Superior temporal gyrus (tissue), 1 donor: ENCODE results near the gene BET1.
"Not testable (repeated sequence)": the region's sequence is repeated elsewhere in the genome, so short reads cannot be mapped to it uniquely, and the experiment has no call there.

Experiments used
- DNase-seq: peaks from one replicate; pipeline ENCODE4 v3.0.0-alpha.2; 2016; ENCODE audit errors: extremely low spot score

The BET1 gene, protein sequence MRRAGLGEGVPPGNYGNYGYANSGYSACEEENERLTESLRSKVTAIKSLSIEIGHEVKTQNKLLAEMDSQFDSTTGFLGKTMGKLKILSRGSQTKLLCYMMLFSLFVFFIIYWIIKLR

DNA sequence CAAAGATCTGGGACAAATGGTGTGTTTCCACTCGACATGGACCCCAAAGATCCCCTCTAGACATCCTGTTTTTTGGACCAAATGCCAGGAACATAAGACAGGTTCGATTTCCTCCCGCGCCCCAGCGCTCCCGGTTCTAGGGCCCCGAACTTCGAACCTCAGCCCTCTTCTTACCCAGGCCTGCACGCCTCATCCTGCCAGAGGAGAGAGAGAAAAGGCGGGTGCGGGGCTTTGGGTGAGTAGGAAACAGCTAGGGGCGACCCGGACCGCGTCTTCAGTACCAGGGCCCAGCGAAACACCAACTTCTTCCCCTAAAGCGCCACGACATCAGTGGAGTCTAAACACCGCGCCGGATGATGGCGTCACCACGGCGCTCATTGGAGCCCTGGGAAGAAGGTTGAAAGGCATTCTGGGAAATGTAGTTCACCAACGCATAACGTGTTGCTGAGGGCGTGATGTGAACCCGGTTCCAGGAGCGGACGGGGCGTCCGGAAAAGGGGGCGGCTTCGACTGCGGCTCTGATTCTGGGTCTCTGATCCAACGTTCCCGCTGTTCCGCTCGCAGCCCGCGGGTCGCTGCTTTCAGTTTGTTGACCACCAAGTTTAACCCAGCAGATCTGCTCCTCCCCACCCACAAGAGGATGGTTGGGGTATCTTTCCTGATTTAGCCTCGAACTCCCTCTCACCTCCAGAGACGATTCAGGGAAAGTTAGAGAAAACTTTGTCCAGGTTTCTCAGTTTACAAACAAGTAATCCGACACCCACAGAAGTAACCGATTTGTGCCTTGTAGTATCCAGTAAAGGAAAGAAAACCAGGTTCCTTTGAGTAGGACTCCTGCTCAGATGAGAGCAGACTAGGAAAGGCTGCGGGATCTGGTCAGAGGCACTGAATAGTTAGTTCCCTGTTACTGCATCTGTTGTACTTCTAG is at the start of gene BET1:
TSS of gene BET1 (minus strand) at position 332 of the 928 bp plus-strand sequence. CDS start at position 193, 139 bp downstream.
- peak; percentile 100 for DNase-seq

DNA sequence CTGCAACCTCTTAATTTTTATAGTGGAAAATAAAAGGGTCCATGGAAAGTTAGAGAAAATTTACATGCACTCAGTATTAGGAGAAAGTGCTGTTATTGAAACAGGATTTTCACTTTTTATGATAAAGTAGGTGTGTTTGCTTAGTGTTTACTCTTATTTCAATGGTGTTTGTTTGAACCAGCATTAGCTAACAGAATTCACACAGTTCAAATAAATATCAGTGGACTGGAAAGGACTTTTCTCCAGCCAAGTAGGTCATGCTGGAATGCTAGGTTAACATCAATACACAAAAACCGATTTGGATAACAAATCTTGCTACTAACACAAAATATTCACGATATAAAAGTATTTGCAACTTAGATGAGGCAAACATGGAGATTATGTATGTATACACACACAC is 49.4 kb upstream of the BET1 start:
- no peak for DNase-seq

DNA sequence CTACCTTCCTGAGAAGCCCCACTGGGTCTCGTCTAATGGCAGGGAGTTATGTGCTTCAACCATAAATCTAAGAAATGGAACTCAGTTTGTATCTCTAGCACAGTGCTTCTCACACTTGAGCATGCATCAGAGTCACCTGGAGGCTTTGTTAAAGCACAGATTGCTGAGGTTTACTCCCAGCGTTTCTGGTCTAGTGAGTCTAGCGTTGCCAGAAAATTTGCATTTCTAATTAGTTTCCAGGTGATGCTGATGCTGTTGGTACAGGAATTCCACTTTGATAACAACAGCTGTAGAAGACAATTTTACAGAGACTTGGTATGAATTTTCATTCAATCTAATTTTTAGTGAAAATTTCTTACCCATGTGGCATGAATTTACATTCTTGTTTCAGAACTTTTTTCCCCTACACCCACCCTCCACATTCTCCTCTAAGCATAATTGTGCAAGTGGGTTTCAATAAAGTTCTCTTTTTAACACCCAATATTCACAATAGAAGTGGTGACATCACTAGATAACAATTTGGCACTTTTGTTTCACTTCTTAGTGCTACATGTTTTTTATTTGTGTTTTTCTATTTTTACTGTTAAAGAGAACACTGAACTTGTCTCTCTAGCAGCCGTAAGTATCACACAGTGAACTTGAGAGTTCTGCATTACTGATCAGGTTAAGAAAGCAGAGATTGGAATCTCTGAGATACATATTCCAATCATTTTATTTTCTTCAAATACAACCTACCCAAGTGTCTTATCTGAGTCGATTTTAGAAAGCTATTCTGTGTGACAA is 48.4 kb upstream of the BET1 start:
- no peak for DNase-seq

DNA sequence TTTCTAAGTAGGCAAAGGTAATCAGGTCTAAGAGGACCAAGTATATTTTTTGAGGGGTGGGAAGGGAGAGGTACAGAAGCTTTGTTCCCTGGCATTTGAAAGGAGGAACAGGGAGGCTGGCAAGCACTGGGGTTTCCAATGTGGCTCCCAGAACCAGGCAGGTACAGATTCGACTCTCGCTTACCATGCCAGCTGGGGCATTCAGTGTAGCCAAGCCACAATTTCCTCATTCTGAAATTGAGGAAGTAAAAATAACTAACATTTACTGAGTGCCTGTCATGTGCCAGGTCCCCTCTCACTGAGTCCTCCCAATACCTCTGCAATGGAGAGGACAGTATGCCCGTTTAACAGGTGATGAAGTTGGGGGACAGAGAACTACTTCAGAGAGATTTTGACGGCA is 45.9 kb upstream of the BET1 start:
- no peak for DNase-seq

DNA sequence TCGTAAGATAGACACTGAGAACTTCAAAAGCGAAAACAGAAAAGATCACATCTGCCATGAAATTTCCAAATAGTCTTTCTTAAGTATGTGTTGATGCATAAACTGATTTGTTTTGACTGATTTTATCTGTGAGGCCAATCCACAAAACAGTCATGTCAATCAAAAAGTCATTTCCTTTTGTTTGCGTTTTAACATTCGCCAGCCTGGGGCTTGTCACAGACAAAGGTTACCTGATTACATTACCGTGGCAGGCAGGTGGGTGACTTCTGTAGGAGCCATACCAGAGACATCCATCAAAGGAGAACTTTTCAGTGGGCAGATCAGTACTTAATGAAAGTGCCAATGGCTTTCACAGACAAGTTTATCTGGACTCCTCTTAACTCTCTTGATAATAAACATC is 45.5 kb upstream of the BET1 start:
- no peak for DNase-seq

DNA sequence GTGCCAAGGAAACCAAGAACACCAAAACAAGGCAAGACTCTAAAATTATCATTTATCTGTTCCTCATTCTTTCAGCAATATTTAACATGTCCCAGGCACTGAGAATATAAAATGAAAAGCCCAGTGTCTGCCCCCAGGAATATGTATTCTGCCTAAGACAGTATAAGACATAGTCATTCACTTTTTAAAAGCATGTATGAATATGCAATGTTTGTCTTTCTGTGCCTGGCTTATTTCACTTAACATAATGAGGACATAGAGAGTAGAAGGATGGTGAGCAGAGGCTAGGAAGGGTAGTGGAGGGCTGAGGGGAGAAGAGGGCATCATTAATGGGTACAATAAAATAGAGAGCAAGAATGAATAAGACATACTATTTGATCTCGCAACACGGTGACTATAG is 44.6 kb upstream of the BET1 start:
- DNase-seq, result no peak

DNA sequence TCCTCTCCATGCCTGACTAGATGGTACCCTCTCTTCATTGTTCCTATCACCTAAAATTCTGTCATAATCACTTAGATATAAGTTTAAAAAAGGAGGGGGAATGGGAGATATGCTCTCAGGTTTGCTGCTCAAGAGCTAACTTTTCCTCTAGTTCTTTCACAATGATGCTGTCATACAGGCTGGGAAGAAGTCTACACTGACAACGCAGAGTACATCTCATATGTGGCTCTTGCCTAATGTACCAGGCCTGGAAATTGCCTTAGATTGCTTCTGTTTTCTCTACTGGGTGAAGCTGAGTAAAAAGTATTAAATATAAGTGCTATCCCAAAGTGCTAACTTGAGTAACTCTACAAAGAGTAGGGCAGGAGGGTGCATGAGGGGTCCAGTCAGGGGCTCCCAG is 43.8 kb upstream of the BET1 start:
- no peak for DNase-seq

DNA sequence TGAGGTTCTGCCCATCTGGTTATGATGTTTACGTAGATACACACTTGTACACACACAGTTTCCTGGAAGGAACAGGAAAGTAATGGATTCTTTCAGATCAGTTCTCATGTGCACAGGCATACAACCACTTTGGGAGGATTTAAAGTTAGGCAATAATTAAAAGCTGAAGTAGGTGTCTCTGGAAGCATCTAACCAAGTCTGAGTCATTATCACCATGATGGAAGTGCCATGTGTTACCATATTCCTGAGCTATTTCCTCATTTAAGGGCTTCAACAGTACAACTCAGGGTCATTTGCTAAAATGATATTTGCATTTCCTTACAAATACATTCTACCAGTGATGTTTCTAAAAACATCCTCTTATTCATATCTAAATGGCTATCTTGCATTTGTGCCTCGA is 41.4 kb upstream of the BET1 start:
- no peak for DNase-seq

DNA sequence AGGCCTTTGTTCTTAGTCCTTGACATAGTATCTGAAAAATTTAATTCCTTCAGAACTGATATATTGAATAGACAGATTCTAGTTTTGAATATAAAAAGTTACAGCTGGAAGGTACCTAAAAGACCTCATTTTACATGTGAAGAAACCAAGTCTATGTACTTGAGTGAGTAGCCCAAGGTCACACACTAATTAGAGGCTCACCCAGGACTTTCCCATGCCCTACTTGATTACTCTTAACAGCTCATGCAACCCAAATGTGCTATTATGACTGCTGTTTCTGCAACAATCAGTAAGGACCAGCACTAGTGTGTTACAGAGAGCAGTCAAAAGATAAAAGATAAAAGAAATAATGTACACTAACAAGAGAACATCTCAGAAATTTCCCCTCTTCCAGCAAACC is 40.7 kb upstream of the BET1 start:
- DNase-seq, result no peak

DNA sequence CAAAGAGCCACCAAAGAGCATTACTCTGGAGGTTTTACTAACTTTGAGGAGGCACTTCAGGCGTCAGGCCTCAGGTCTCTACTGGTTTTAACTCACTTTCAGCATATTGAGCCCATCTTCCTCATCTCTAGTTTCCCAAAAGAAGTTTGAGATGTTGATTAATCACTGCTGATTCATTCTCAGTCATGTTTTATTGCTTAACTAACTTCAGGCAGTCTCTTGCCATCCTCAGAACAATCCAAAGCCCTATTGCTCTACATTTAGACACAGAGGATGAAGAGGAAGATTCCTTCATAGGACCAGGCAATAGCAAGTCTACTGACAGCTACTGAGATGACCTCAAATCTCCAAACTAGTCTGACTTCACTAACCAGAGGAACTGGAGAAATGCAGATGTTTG is 39.1 kb upstream of the BET1 start:
- no peak for DNase-seq

DNA sequence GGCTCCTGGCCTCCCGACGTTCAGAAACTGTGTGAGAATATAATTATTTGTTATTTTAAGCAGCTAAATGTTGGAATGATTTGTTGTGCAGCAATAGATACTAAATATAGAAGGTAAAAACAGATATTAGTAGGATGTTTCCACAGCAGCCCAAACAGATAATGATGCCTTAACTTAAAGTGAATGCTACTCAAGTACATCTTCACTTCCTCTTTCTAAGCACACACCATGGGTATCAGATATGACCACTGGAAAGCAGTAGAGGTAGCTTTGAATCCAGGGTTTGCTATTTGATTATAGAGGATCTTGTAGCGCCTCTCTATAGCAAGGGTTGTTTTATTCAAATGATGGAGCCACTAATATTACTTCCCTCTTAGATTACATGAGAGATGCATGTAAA is 38.2 kb upstream of the BET1 start:
- no peak for DNase-seq

DNA sequence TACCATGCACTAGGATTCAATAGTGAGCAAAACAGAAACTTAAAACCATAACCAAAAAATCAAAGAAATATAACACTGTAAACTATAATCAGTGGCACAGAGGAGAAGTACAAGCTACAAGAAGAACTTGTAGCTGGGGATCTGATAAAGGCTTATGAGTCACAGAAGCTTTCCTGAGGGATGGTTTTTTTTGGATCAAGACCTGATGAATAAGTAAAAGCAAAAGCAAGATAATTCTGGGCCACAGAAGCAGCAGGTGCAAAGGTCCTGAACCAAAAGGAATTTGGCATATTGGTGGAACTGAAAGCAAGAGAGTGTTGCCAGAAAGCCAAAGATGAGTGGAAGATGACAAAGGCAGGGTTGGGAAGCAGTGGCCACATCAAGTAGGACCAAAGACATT is 37.4 kb upstream of the BET1 start:
- no peak for DNase-seq

DNA sequence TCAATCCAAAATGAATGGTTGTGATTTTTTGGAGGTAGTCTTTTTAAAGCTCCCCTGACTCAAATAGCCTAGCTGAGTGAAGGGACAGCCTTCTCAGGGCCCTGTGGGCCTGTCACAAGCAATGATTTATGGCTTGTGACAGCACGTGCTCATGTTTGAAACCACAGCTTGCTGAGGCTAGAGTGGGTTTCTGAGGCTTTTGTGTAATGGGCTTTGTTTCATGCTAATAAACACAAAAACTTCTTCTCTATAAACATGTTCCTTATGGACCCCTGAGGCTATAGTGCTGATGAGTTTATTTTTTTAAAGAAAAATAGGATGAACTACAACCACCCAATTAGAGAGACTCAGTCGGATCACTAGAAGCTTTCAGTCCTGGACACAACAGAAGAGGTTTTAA is 36.1 kb upstream of the BET1 start:
- no peak for DNase-seq

DNA sequence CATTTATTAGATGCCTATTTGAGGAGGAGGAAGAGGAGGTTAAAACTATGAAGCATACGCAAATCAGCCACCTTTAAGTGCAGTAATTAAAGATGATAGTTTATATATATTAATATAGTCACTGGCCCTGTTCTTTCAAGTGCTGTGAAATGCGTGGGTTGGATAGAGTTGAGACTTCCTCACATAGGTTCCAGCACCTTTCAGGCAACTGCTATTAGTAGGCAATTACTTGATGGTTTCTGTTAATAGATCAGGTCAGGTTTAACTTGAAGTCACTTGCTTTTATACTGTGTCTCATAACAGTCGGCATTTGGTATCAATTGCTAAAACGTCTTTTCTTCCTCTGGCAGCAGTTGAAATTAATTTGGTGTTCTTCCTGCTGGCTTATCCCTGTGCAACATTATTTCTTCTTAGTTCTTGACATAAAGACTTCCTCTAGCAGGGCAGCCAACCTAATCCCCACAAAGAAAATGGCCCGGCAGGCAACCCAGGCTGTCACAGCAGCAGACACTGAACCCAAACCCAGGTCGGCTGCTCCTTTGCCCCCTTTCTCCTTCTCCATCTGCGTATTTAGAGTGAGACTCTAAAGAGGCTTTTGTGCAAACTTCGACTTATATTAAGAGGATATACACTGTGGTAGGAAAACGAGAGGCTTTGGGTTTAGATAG is 35.3 kb upstream of the BET1 start:
- DNase-seq, result no peak

DNA sequence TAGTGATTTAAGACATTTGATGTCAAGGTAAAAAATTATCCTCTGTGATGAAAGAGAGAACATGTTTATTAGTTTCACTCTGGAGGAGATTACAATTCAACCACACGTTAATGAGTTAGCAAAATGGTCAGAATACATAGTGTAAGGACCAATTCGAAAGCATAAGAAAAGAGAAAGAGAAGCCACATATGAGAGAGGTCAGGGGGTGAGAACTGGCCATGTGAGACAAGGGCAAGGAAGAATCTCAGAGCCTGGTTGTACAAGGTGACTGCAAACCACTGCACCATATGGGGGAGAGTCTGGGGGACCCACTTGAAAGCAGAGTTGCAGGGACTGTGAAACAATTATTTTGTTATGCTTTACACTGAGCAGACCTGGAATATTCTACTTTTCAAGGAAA is 27.7 kb upstream of the BET1 start:
- DNase-seq, result no peak

DNA sequence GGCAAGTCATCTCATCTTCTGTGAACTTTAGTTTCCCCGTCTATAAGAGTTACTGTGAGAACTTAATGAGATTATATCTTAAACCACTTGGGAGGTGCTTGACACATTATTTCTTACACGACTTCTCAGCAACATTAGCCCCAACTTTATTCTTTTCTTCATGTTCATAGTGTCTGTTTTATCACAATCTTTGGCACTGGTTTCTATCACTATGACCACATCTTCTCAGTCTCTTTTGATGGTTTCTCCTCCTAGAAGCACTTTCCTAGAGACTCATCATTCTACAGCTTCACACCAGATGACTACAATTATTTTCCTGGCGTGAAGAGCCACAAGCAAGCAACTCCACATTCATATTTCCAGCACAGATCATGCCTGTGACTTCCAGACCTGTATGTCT is 26.5 kb upstream of the BET1 start:
- no peak for DNase-seq

DNA sequence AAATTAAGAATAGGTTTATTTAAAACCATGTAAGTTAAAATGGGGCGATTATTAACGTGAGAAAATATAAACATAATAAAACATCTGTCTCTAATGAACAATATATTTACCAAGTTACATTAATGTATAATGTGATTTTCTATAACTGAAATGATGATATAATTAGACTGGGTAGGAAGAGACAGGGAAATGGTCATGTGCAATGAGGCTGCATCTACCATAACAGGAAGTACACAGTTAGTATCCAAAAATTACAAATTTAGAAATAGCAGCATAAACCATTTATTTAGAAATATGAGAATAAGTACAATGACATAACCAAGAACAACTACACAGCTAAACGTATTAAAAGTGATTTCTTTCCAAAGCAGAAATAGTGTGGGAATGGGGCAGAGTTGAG is 25.8 kb upstream of the BET1 start:
- no peak for DNase-seq

DNA sequence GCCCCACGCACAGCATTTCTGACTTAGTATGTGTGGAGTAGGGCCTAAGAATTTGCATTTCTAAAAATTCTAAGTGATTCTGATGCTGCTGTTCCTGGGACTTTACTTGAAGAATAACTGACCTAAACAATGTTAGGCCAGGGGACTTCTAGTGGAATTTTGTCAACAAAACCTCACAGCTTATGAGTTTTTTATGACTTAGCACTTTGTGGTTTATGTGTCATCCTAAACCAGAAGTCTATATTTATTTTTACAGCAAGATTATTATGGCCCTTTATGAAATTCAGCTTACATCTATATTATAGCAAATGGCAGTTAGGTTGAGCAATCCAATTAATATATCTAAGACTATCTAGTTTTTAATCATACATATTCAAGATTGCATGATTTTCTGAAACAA is 24.6 kb upstream of the BET1 start:
- no peak for DNase-seq

DNA sequence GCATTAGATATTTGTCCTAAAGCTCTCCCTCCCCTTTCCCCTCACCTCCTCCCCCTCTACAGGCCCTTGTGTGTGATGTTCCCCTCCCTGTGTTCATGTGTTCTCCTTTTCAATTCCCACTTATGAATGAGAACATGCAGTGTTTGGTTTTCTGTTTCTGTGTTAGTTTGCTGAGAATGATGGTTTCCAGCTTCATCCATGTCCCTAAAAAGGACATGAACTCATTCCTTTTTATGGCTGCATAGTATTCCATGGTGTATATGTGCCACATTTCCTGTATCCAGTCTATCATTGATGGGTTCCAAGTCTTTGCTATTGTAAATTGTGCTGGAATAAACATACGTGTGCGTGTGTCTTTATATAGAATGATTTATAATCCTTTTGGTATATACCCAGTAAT is 22.5 kb upstream of the BET1 start:
- DNase-seq, result not testable (repeated sequence)

DNA sequence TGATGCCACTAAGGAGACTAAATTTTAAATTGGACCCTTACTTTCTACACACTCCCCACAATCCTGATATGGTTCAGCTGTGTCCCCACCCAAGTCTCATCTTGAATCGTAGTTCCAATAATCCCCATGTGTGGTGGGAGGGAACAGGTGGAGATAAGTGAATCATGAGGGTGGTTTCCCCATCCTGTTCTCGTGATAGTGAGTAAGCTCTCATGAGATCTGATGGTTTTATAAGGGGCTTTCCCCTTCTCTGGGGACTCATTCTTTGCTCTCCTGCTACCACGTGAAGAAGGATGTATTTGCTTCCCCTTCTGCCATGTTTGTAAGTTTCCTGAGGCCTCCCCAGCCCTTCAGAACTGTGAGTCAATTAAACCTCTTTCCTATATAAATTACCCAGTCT is 18.4 kb upstream of the BET1 start:
- DNase-seq, result no peak

DNA sequence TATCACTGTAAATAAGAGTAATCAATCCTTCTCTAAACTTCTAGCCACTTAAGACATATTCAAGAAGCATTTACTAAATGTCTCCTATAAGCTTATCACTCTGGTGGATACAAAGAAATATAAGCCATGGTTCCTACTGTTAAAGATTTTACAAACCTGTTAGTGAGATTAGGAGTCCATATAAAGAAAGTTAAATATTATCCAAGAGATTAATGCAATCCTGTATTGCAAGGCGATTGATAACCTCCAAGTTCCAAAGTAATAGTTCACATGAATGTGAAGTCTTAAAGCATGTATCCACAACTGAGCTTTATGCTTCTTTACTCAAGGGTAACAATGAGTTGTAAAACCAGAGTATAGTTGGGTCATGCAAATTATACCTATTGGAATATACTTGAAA is 12.6 kb upstream of the BET1 start:
- no peak for DNase-seq

DNA sequence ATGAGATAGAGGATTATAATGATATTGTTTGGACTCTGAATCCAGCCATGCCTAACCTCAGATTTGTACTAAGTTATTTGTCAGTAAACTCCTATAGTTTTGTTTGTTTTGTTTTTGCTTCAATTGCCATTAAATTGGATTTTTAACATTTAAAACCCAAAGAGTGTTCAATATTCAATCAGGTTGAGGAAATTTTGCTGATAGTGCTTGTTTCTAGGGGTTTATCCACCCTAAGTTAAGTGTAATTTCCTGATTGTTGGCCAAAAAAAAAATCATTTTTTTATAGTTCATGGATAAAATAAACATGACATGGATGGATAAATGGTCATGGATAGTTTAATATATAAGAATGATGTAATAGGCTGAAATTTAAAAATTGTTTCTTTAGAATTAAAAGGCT is 11.4 kb upstream of the BET1 start:
- no peak for DNase-seq
